SU-DHL-6 (cell line): ENCODE data around the gene C8G.

Experiments used
- EZH2phosphoT487 ChIP-seq: fragments of 200-600 bp; sonication (generic), shearing (Covaris generic); conservative IDR thresholded peaks from 2 replicates; pipeline ENCODE4 v1.6.1; 2018; ENCODE audit warnings: mild to moderate bottlenecking, antibody characterized with exemption, low read length, moderate library complexity, mixed read lengths
- TF ChIP-seq, protein P1 (sequence below): fragments of 200-600 bp; sonication (generic); IDR thresholded peaks from one replicate; pipeline ENCODE4 v1.5.1; 2017; ENCODE audit warnings: antibody characterized with exemption, mild to moderate bottlenecking, low read length, moderate library complexity; ENCODE audit not compliant: insufficient read depth, poor library complexity, severe bottlenecking

DNA sequence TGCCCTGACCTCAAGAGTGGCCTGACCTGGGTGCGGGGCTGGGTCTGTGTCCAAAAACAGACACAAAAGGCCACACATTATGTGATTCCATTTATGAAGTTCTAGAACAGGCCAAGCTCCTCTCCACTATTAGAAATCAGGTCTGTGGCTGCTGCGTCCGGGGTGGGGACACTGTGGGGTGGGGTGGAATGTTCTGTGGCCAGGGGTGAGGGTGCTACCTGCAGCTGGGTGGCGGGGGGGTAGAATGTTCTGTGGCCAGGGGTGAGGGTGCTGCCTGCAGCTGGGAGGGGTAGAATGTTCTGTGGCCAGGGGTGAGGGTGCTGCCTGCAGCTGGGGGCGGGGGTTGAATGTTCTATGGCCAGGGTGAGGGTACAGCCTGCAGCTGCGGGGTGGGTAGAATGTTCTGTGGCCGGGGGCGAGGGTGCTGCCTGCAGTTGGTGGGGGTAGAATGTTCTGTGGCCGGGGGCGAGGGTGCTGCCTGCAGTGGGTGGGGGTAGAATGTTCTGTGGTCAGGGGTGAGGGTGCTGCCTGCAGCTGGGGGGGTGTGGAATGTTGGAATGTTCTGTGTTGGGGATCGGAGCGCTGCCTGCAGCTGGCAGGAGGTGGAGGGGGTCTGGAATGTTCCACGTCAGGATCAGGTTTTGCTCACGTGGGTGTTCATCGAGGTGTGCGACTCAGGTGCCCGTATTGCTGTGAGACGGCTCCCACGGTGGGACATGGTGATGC lies 15.3 kb downstream of the C8G start:
- TF ChIP-seq, protein P1, sequence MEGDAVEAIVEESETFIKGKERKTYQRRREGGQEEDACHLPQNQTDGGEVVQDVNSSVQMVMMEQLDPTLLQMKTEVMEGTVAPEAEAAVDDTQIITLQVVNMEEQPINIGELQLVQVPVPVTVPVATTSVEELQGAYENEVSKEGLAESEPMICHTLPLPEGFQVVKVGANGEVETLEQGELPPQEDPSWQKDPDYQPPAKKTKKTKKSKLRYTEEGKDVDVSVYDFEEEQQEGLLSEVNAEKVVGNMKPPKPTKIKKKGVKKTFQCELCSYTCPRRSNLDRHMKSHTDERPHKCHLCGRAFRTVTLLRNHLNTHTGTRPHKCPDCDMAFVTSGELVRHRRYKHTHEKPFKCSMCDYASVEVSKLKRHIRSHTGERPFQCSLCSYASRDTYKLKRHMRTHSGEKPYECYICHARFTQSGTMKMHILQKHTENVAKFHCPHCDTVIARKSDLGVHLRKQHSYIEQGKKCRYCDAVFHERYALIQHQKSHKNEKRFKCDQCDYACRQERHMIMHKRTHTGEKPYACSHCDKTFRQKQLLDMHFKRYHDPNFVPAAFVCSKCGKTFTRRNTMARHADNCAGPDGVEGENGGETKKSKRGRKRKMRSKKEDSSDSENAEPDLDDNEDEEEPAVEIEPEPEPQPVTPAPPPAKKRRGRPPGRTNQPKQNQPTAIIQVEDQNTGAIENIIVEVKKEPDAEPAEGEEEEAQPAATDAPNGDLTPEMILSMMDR, result no peak
- TF ChIP-seq EZH2phosphoT487, result no peak
